GM10248 (cell line): ENCODE measurements around the gene CREB3L4.

ENCODE experiments used
- CTCF ChIA-PET: fragments of 300-600 bp; sonication (Branson Sonifier 250); formaldehyde crosslinking; extraction: SDS; loops from one replicate; lab custom pipeline; 2021; ENCODE audit warnings: antibody characterized with exemption; lab: Yijun Ruan, JAX
- POLR2A ChIA-PET: fragments of 350-650 bp; sonication (Branson Sonifier 250); formaldehyde crosslinking; extraction: SDS; loops from one replicate; lab custom pipeline; 2020; ENCODE audit warnings: antibody characterized with exemption; lab: Yijun Ruan, JAX
- DNase-seq: peaks from one replicate; pipeline ENCODE4 v3.0.0; 2012; ENCODE audit errors: extremely low spot score
- TF ChIP-seq, protein P1 (sequence below): IDR thresholded peaks from 2 replicates; pipeline ENCODE4 v1.5.1; 2012; ENCODE audit warnings: mild to moderate bottlenecking, low read depth; ENCODE audit errors: extremely low read depth, missing control alignments, control extremely low read depth

The CREB3L4 gene

DNA sequence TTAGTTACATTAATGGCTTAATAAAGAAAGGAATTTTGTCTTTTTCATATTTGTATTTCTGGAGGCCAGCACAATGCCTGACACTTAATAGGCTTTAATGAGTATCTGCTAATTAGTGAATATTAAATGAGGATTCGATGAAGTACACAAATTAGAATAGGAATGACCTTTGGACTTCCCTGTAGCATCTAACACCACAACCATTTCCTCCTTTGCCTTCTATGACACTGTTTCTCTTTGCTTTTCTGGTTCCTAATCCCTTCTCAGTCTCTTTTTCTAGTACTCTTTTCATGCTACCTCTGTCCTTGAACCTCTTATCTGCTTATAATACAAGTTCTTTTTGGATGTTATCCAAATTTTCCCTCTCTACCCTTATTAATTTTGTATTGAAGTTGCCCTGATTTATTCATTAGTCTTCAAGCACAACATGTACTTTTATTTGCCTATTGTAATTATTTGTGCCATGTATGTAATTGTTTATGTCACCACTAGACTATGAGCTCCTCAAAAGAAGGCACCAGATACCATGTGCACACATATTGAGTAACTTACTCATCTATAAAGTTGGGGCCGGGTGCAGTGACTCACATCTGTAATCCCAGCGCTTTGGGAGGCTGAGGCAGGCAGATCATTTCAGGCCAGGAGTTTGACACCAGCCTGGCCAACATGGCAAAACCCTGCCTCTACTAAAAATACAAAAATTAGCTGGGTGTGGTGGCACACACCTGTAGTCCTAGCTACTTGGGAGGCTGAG is 46.6 kb downstream of the CREB3L4 start:
- ChIA-PET POLR2A (no interaction called here), CTCF (interaction anchor here (1.0 kb wide), 1 partner anchor 9 kb away, joined by 5 read pairs; no protein-coding TSS in a partner anchor)
- DNase-seq = peak; percentile 24
- TF ChIP-seq, protein P1, sequence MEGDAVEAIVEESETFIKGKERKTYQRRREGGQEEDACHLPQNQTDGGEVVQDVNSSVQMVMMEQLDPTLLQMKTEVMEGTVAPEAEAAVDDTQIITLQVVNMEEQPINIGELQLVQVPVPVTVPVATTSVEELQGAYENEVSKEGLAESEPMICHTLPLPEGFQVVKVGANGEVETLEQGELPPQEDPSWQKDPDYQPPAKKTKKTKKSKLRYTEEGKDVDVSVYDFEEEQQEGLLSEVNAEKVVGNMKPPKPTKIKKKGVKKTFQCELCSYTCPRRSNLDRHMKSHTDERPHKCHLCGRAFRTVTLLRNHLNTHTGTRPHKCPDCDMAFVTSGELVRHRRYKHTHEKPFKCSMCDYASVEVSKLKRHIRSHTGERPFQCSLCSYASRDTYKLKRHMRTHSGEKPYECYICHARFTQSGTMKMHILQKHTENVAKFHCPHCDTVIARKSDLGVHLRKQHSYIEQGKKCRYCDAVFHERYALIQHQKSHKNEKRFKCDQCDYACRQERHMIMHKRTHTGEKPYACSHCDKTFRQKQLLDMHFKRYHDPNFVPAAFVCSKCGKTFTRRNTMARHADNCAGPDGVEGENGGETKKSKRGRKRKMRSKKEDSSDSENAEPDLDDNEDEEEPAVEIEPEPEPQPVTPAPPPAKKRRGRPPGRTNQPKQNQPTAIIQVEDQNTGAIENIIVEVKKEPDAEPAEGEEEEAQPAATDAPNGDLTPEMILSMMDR = no peak

DNA sequence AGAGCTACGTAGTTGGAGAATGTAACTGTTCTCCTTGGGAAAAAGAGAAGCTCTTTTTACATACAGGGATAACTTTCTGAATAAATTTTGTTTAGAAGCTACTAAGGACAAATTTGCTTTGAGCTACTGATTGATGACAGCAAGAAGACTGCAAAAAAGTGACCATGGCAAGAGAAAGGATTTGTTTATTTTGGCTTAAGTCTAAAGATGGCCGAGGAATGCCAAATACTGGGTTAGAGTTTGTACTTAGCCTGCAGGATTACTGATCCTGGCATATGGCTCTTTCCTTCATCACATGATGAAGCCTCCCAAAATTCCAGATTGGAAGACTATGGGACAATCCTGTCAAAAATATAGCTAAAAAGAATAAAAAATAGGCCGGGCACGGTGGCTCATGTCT is 51.6 kb downstream of the CREB3L4 start:
- TF ChIP-seq, protein P1 = no peak
- no peak for DNase-seq
- POLR2A ChIA-PET = no interaction called here
- CTCF ChIA-PET = interaction anchor here (1.4 to 1.9 kb wide), 4 partner anchors 10 to 17 kb away, joined by 3 to 4 read pairs (median 4); no protein-coding TSS in a partner anchor

DNA sequence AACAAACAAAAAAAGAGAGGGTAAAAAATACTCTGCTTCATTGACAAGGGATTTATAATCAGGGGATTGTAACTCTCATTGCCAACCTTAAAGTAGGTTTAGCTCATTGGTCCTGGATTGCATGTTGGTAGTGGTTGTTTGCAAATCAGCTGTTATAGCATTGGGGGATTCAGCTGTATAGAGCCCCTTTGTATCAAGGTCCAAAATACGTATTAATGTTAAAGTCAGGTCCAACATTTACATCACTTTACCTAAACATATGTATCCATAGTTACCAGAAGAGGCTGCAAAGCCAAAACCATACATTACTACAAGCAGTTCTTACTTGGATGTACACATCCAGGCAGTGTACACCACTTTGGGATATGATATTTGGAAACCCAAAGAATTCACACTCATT is 52.2 kb downstream of the CREB3L4 start:
- ChIA-PET CTCF (interaction anchor here (1.8 to 1.9 kb wide), 2 partner anchors 9 to 11 kb away, joined by 4 read pairs; no protein-coding TSS in a partner anchor), POLR2A (no interaction called here)
- TF ChIP-seq, protein P1 = no peak
- DNase-seq = no peak
